ENCODE measurements around the gene LRMDA.
A peak's percentile ranks its signal among the peaks of the same experiment; 100 is the strongest.

The LRMDA gene

DNA sequence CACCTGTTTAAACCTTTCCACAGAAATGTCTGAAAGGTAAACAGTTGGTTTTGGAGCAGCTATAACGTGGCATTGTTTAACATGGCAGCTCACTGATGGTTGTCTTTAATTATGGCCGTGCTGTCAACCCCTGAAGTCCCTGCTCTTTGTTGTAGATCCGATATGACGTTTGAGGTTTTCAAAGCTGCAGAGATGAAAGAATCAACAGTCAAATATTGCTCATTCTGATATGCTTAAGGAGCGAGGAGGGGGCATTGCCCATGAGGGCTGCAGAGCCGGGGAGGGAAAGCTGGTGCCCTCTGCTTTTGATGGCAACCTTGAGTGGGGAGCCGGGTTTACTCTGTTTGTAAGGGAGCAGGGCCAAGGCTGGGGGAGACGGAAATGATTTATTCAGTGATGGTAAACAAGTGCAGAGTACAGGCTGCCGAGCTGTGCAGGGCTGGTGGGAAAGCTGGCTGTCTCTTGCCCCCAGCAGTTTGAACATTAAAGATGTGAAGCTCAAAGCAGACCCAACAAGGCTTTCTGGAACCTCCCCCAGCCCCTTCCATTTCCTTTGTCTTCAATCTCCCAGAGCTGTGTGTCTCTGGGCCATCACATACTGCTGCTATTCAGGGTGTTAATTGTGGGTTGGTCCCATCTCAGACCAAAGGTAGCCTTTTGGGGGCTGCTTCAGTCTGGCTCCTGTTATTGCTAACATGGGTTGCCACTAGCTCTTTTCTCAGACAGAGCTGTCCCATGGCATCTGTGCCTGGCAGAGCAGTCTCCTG is 345.5 kb downstream of the LRMDA start:
- no peak for DNase-seq (ENCODE audit: low spot score)

DNA sequence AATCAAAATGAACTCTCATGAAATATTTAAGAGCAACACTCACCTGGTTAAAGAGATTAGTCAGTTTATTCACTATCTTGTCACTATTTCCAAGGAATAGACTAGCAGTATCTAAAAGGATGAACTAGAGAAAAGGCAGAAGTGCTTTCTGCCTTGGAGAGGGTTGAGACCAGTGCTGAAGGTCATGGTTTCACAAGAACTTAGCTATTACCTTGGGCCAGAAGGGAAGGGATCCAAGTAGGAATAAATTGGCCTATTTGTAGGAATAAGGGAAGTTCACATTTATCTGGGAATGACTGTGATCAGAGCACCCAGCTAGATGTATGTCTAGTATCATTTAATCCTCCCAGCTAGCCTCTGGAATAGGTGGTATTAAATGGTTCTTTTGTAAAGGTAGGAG is 347.2 kb downstream of the LRMDA start:
- DNase-seq (ENCODE audit: low spot score): no peak

- DNase-seq (ENCODE audit: low spot score): no peak
Measured at GRCh38 chr10:75779276-75779675, 347.9 kb downstream of the LRMDA start.

DNA sequence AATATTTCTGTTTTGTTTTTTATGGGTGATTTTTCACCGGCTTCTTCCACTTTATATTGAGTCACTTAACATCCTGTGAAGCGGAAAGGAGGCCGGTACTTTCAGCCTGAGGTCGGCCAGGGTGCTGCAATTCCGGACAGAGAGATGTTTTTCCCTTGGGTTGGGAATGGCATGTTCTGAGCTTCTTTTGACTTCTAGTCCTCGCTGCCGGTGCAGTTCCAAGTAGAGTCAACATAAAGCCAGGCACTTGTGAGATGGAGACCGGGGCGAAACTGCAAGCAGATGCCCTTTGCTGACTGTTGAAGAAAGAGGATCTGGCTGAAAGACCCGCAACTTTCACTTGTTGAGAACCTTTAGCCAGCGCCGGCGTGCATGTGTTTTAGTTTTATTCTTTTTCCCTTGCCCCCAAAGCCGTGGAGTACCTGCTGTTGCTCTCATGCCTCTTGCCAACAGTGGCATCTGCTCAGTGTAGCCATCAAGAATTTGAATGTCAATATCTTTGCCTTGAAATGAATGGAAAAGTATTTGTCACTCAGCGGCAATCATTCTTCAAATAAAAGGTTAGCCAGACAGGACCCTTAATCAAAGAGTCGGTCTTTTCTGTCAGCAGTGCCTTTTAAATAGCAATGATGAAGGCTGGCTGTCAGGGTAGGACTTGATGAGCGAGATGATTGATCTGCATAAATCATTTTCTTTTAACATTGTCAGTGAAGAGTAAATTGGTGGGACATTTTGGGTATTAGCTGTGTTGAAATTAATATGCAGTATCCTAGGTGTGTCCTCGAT is 351.2 kb downstream of the LRMDA start:
- no peak for DNase-seq (ENCODE audit: low spot score)

DNA sequence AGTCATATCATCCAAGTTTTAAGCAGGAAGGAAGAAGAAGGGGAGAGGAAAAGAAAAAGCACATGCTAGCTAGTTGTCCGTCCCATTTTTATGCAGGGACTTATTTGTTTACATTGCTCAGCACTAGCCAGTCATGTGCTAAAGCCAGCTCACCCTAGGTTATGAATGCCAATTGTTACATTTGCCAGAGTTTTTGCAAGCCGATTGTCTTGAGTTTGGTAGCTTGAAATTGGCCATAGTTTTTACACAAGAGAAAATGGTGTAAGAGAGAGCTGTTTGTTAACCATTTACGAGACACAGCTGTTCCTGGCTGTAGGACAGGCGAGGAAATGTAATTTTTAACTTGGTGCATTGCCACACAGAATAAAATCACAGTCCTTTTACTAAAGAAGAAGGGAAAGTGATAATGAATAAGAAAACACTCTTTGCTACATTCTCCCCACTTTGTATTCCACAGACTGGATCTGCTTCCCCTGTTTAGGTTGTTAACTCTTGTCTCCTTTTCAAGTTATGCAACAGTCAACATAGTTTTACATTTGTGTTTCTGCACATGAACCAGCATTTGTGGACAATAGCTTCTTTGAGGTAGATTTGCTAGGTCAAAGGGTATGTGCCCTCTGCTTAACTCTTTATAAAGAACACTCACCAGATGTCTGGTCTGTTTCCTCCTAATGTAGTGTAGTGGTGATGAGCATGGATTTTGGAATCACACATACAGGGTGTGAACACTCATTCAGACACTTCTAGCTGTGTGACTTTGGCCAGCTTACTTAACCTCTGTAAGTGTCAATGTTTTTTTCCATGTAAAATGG is 357.2 kb downstream of the LRMDA start:
- DNase-seq (ENCODE audit: low spot score): peak; percentile 6

GRCh38 chr10:75793848-75794247 is 362.4 kb downstream of the LRMDA start:
- DNase-seq (ENCODE audit: low spot score): no peak

DNA sequence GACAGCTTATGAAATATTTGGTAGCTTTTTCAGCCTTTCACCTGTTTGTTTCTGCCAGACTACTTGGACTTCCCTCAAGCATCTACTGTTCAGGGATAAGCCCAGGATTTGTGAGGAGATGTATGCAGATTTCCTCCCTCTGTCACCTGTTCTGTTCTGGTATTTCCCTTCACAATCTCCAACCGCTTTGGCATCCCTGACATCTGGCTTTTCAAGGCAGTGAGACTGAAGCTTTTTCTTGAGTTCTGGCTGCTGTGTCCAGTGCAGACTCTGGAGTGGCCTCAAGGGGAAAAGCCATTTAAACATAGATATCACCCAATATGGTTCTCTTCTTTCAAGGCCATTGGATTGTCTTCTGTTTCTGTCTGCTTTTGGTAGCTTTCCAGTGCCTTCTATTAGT is 369.7 kb downstream of the LRMDA start:
- no peak for DNase-seq (ENCODE audit: low spot score)

- no peak for DNase-seq (ENCODE audit: low spot score)
Measured at GRCh38 chr10:75801661-75802060, 370.2 kb downstream of the LRMDA start.

GRCh38 chr10:75803121-75803520 is 371.7 kb downstream of the LRMDA start:
- DNase-seq (ENCODE audit: low spot score): no peak

DNA sequence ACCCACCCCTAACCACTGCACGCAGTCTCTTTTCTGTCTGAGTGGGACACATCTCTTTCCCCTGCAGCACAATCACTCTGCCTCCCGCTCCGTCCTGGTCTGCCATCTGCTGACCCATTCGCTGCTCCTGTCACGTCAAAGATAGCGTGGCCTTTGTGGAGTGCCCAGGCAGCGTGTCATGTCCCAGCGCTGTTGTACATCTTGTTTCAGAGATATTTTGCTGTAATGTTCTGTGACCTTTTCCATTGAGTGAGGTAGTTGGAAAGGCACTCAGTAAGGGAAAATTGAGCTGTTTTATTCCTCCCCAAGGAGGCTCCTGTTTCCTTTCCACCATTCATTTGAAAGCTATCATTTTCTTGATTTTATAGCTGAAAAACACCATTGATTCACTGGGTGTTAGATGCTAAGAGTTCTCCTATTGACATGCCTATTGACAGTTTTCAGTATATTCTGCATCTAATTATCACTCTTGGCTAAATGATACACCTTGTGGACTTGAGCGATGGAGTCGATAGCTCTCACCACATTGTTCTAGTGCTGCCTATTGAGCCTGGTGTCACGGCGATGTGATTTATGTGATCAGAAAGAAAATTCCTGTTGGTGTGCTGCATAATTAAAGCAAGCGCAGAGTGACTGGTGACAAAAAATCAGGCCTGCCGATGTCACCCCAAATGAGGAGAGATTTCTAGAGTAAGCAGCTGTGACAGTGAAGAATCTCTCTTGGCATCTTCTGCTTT is 372.6 kb downstream of the LRMDA start:
- no peak for DNase-seq (ENCODE audit: low spot score)

- DNase-seq (ENCODE audit: low spot score): no peak
Measured at GRCh38 chr10:75806186-75806585, 374.8 kb downstream of the LRMDA start.

DNA sequence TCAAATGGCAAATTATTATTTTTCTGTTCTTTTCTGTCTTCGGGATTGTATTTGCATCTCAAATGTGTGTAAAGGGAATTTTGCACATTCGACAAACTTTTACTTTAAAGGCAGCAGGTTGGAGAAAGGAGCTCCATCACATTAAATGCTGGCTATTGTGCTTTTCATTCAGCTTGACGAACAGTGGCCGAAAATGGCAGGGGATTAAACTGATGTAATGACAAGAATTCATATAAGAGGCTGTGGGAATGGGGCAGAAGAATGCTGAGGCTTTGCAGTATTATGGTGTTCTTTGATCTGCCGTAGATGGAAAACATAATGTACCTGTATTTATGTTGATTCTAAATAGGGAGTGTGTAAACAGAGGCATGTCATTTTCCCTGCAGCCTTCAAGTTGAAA is 376.0 kb downstream of the LRMDA start:
- DNase-seq (ENCODE audit: low spot score): no peak

DNA sequence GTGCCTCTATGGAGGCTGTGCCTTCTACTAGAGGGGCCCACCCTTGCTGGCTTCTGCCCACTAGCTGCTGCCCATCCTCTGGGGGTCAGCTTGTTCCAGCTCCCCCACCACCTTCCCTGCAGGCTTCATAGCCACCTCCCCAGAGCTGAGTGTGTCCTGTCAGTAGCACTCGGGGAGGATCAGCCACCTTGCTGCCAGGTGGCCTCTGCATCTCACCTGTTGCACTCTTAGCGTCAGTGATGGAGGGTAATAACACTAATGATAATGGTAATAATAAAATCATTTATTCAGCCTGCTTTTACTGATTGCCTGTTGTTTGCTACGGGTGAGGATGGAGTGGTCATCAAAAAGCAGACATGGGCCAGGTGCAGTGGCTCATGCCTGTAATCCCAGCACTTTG is 377.6 kb downstream of the LRMDA start:
- no peak for DNase-seq (ENCODE audit: low spot score)

DNA sequence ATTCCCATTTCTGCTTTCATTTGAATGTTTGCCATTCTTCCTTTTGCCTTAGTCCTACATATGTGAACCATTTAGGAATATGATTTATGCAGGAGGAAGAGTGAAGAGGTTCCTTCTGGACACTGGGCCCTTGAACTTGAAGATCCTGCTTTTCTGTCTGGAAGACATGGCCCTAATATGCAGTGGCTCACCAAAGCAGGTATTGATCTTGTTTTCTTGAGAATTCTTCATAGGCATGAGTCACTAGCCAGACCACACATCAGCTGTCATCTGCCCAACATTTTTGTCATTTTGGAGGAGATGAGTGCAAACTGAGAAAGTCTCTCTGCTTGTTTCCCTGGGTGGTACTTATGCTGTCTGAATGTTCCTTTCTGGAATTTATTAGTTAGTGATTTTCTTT is 382.6 kb downstream of the LRMDA start:
- DNase-seq (ENCODE audit: low spot score): no peak

DNA sequence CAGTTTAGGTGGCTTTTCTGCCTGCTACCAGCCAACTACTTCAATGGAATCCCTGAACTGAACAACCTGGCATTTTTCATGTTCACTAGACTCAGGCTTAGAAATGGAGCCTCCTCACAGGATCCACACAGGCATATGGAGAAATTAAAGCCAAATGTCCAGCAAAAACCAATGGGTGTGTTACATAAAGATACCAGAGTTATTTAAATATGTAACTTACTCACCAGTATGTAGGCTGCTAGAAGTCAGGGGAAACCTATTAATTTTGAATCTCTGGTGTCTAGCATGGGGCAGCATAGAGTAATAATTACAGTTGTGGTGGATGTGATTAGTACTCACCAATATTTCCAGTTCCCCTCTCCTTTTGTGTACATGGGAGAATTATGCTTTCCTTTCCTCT is 383.6 kb downstream of the LRMDA start:
- DNase-seq (ENCODE audit: low spot score): no peak

DNA sequence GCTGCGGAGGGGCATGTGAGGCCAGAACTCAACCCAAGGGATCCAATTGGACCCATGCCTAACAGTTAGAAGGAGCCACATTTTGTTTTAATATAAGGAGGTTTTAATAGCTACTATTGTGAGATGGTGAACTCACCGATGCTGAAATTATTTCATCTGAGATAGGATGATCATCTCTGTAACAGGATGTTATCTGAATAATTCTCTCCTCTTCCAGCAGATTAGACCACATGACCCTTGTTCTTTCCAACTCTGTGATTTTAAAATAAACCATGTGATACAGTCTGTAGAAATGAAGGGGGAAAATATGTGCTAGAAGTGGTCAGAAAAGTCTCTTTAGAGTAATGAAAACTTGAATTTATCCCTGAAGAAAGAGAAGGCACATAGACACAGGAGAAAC is 385.8 kb downstream of the LRMDA start:
- DNase-seq (ENCODE audit: low spot score): no peak

DNA sequence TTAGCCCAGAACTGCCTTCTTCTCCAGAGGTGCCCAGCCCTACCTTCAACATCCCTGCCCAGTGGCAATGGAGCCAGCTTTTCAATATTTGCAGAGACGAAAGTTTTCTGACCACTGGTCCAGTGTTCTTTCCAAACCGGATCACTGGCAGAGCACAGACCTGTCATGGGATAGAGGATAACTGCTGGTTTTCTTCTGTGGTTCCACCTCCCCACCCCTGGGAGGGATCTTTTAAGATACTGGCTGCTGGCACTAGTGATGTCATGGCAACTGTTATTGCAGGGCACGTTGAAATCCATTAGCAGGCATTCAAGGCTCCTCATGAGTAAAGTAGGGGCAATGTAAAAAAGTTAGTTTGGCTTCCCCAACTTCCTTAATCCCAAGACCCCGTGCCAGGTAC is 387.1 kb downstream of the LRMDA start:
- no peak for DNase-seq (ENCODE audit: low spot score)

GRCh38 chr10:75825235-75825634 is 393.8 kb downstream of the LRMDA start:
- DNase-seq (ENCODE audit: low spot score): no peak

DNA sequence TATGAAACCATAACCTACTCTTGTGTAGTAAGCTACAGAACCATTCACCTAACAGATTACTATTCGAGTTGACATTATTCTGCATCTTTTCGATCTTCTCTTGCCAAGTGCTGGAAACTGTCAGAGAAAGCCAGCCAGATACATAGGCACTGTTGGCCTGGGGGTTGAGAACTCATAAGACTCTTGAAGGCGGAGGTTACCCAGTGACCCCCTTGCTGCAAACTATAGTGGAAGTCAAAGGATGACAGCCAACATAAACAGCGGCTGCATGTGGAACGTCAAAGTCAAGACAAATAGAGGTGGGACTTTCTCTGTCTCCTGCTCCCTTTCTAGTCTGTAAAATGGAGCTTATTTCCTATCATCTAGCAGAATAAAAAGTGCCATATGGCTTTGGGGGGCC is 394.2 kb downstream of the LRMDA start:
- no peak for DNase-seq (ENCODE audit: low spot score)

- DNase-seq (ENCODE audit: low spot score): no peak
Measured at GRCh38 chr10:75826846-75827245, 395.4 kb downstream of the LRMDA start.

DNA sequence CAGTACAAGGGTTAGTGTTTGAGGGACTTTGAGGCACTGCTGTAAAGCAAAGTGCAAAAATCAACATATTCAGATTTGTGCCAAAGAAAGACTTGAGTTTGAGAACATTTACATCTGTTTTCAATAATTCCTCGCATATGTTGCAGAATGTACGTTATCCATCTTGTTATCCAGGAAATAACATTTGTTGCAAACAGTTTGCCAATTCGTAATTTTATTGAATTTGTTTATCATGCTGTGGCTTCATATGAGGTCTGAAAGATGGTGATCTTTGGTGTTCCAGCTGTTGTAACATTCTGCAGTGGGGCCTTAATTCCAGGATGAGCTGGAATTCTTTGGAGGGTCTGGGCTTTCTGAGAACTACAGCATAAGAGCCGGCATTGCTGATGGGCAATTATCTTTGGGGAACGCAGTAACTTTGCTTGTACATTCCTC is 396.2 kb downstream of the LRMDA start:
- DNase-seq (ENCODE audit: low spot score): no peak

- no peak for DNase-seq (ENCODE audit: low spot score)
Measured at GRCh38 chr10:75828413-75828812, 397.0 kb downstream of the LRMDA start.

Data from cerebellar cortex (tissue), 1 donor.